GM23338 (cell line): Measurements from ENCODE around the gene RAD23B.

Experiments used
- CREB1 ChIP-seq: fragments of 250-450 bp; sonication (Bioruptor Pico); IDR thresholded peaks from 2 replicates; pipeline ENCODE4 v1.5.0; 2020; ENCODE audit warnings: low read depth, mild to moderate bottlenecking, moderate library complexity
- EZH2 ChIP-seq: fragments of 200-600 bp; sonication (generic); IDR thresholded peaks from one replicate; pipeline ENCODE4 v1.8.0; 2017; ENCODE audit warnings: antibody characterized with exemption, mild to moderate bottlenecking, low read depth; ENCODE audit not compliant: unreplicated experiment
- EZH2phosphoT487 ChIP-seq: fragments of 200-600 bp; sonication (generic); IDR thresholded peaks from one replicate; pipeline ENCODE4 v1.8.1; 2018; ENCODE audit warnings: antibody characterized with exemption; ENCODE audit not compliant: unreplicated experiment
- JUNB ChIP-seq: IDR thresholded peaks from one replicate; pipeline ENCODE4 v1.6.1; 2016; ENCODE audit warnings: antibody characterized with exemption; ENCODE audit not compliant: unreplicated experiment
- POLR2AphosphoS5 ChIP-seq: IDR thresholded peaks from 2 replicates; pipeline ENCODE4 v1.6.1; 2016; ENCODE audit warnings: antibody characterized with exemption, low read depth
- TF ChIP-seq, protein P1 (sequence below), 2 experiments: fragments of 200-600 bp in 1 of 2; sonication (generic) in 1 of 2; conservative IDR thresholded peaks; 2 replicates each; pipeline versions ENCODE4 v1.5.1 to v1.6.1; 2016 to 2017; ENCODE audit warnings: antibody characterized with exemption in 2 of 2, low read depth in 2 of 2, mild to moderate bottlenecking in 2 of 2, moderate library complexity in 1 of 2
- TF ChIP-seq, protein P2 (sequence below): IDR thresholded peaks from one replicate; pipeline ENCODE4 v1.6.1; 2018; ENCODE audit warnings: antibody characterized with exemption; ENCODE audit not compliant: unreplicated experiment

DNA sequence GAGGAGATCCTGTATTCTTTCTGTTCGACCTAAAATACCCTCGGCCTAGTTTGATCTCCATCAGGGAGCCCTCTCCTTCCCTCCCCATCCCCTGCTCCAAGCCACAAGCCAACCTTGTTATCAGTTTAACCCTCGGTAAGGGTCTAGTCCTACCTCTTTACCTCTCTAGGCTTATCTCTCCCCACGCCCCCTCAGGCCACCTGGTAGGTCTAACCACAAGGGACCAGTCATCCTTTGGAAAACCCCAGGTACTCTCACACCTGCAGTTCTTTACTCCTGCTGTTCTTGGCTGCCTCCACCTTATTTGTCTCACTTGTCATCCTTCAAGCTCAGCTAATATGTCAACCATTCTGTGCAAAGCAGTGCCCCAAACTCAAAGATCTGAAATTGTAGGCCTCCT is 78.7 kb downstream of the RAD23B start:
- TF ChIP-seq POLR2AphosphoS5 (no peak), EZH2 (no peak), EZH2phosphoT487 (no peak), CREB1 (CRISPR knock-in tag) (no peak), JUNB (no peak)
- TF ChIP-seq, protein P1, sequence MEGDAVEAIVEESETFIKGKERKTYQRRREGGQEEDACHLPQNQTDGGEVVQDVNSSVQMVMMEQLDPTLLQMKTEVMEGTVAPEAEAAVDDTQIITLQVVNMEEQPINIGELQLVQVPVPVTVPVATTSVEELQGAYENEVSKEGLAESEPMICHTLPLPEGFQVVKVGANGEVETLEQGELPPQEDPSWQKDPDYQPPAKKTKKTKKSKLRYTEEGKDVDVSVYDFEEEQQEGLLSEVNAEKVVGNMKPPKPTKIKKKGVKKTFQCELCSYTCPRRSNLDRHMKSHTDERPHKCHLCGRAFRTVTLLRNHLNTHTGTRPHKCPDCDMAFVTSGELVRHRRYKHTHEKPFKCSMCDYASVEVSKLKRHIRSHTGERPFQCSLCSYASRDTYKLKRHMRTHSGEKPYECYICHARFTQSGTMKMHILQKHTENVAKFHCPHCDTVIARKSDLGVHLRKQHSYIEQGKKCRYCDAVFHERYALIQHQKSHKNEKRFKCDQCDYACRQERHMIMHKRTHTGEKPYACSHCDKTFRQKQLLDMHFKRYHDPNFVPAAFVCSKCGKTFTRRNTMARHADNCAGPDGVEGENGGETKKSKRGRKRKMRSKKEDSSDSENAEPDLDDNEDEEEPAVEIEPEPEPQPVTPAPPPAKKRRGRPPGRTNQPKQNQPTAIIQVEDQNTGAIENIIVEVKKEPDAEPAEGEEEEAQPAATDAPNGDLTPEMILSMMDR (conservative IDR thresholded peaks at IDR 0.05; ENCODE audit: low read depth in 2 of 2): no peak
- TF ChIP-seq, protein P2, sequence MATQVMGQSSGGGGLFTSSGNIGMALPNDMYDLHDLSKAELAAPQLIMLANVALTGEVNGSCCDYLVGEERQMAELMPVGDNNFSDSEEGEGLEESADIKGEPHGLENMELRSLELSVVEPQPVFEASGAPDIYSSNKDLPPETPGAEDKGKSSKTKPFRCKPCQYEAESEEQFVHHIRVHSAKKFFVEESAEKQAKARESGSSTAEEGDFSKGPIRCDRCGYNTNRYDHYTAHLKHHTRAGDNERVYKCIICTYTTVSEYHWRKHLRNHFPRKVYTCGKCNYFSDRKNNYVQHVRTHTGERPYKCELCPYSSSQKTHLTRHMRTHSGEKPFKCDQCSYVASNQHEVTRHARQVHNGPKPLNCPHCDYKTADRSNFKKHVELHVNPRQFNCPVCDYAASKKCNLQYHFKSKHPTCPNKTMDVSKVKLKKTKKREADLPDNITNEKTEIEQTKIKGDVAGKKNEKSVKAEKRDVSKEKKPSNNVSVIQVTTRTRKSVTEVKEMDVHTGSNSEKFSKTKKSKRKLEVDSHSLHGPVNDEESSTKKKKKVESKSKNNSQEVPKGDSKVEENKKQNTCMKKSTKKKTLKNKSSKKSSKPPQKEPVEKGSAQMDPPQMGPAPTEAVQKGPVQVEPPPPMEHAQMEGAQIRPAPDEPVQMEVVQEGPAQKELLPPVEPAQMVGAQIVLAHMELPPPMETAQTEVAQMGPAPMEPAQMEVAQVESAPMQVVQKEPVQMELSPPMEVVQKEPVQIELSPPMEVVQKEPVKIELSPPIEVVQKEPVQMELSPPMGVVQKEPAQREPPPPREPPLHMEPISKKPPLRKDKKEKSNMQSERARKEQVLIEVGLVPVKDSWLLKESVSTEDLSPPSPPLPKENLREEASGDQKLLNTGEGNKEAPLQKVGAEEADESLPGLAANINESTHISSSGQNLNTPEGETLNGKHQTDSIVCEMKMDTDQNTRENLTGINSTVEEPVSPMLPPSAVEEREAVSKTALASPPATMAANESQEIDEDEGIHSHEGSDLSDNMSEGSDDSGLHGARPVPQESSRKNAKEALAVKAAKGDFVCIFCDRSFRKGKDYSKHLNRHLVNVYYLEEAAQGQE: no peak
